ENCODE results near the gene LGALS8. TPM values are rescaled to one million over a fixed set of nuclear protein-coding genes. Genes with fewer than 3 reads are reported as not detected.

The LGALS8 gene
- polyA plus RNA-seq, 2 of the 4 experiments (the other 2 are of a cell fraction) = 32.3 to 61.3 TPM

- DNase-seq (ENCODE audit: low read depth in 1 of 2, low spot score in 1 of 2) = peak in 1 of 2 experiments; percentile 14
- POLR2A ChIA-PET = no interaction called here
- peak; percentile 80 to 81 for ATAC-seq
- H3K4me2 ChIP-seq = no peak overlapping the region
- no peak for TF ChIP-seq JUN (IDR thresholded peaks at IDR 0.05)
- TF ChIP-seq ZSCAN20 (CRISPR knock-in tag; IDR thresholded peaks at IDR 0.05) = no peak
- no peak for TF ChIP-seq EHMT2 (IDR thresholded peaks at IDR 0.05; ENCODE audit: low read depth)
- no peaks in the 10 kb centered on the region for H3K9me3 ChIP-seq
- no peak overlapping the region for H3K27ac ChIP-seq
- WGBS (ENCODE audit: missing lambda C conversion rate) = 79% methylated on average over 16 of the region's 16 CpGs
- no peak for FAIRE-seq
- CTCF ChIA-PET = interaction anchor here (0.7 kb wide), 1 partner anchor 9 kb away, joined by 3 read pairs; no protein-coding TSS in a partner anchor
- H3K4me3 ChIP-seq = no peak overlapping the region
- H3K4me1 ChIP-seq = no peaks in the 10 kb centered on the region
These were observed 19.4 kb downstream of the LGALS8 start for GRCh38 chr1:236543065-236543669.

GRCh38 chr1:236545621-236546169 is 21.9 kb downstream of the LGALS8 start:
- ATAC-seq (no peak), DNase-seq (ENCODE audit: low read depth in 1 of 2, low spot score in 1 of 2) (no peak), FAIRE-seq (no peak)
- Histone ChIP-seq H3K4me1 (no peaks in the 10 kb centered on the region), H3K4me3 (no peak overlapping the region), H3K27ac (no peak overlapping the region), H3K9me3 (no peaks in the 10 kb centered on the region), H3K4me2 (no peak overlapping the region)
- CTCF ChIA-PET = interaction anchor here (0.5 kb wide), 1 partner anchor 12 kb away, joined by 3 read pairs; no protein-coding TSS in a partner anchor
- 64% methylated on average over 3 of the region's 3 CpGs for WGBS (ENCODE audit: missing lambda C conversion rate)
- TF ChIP-seq RARB (CRISPR knock-in tag; IDR thresholded peaks at IDR 0.05) (no peak), ZC3H11A (IDR thresholded peaks at IDR 0.05) (no peak), HOXA7 (CRISPR knock-in tag; IDR thresholded peaks at IDR 0.05) (no peak), HES2 (IDR thresholded peaks at IDR 0.05) (no peak), SREBF2 (IDR thresholded peaks at IDR 0.05) (no peak), TFCP2L1 (CRISPR knock-in tag; IDR thresholded peaks at IDR 0.05) (no peak), FOSB (CRISPR knock-in tag; IDR thresholded peaks at IDR 0.05) (no peak), KDM1A (IDR thresholded peaks at IDR 0.05; ENCODE audit: low read depth) (no peak), MAZ (IDR thresholded peaks at IDR 0.05; ENCODE audit: borderline replicate concordance, low read depth, low read length) (no peak)
- POLR2A ChIA-PET = no interaction called here

GRCh38 chr1:236548452-236548851 is 24.7 kb downstream of the LGALS8 start:
- ATAC-seq = no peak
- TF ChIP-seq NR3C1 (IDR thresholded peaks at IDR 0.05) = no peak
- TF ChIP-seq PHF8 (IDR thresholded peaks at IDR 0.05; ENCODE audit: borderline replicate concordance, low read depth) = no peak
- no peak for TF ChIP-seq POLR2AphosphoS2 (conservative IDR thresholded peaks at IDR 0.05; ENCODE audit: low read length)
- TF ChIP-seq GATA3 (IDR thresholded peaks at IDR 0.05; ENCODE audit: borderline replicate concordance) = no peak
- no peak for TF ChIP-seq MAZ (IDR thresholded peaks at IDR 0.05; ENCODE audit: borderline replicate concordance, low read depth, low read length)
- TF ChIP-seq FOXS1 (CRISPR knock-in tag; IDR thresholded peaks at IDR 0.05) = no peak
- TF ChIP-seq REST (IDR thresholded peaks at IDR 0.05) = no peak
- TF ChIP-seq ELK1 (IDR thresholded peaks at IDR 0.05; ENCODE audit: low read depth, low read length) = no peak
- no peak for TF ChIP-seq ZSCAN20 (CRISPR knock-in tag; IDR thresholded peaks at IDR 0.05)
- FAIRE-seq = no peak
- 80% methylated on average over 6 of the region's 6 CpGs for WGBS (ENCODE audit: missing lambda C conversion rate)
- Histone ChIP-seq H3K4me1 (no peaks in the 10 kb centered on the region), H3K27ac (no peak overlapping the region), H3K4me3 (no peak overlapping the region), H3K4me2 (no peak overlapping the region), H3K9me3 (no peaks in the 10 kb centered on the region)
- DNase-seq (ENCODE audit: low read depth in 1 of 2, low spot score in 1 of 2) = no peak
- CTCF ChIA-PET = interaction anchor here (0.7 kb wide), 1 partner anchor 17 kb away, joined by 3 read pairs; no protein-coding TSS in a partner anchor
- POLR2A ChIA-PET = no interaction called here

All from A549 (cell line).